ENCODE measurements around the gene RAD51B.

RAD51B gene

GRCh38 chr14:68144051-68144681, 324.6 kb downstream of the RAD51B start:
- no peak overlapping the region for H3K4me3 Mint-ChIP-seq
- peaks cover 6% of the 10 kb centered on the region for H3K9me3 Mint-ChIP-seq
- H3K27me3 Mint-ChIP-seq = no peaks in the 10 kb centered on the region
- no peak overlapping the region for H3K27ac Mint-ChIP-seq
- H3K36me3 Mint-ChIP-seq = peaks cover 8% of the 10 kb centered on the region
- H3K4me1 Mint-ChIP-seq = no peaks in the 10 kb centered on the region
- ATAC-seq (ENCODE audit: low read depth) (no peak), DNase-seq (ENCODE audit: low spot score in 2 of 2) (no peak)

GRCh38 chr14:68145036-68145435, 325.5 kb downstream of the RAD51B start:
- Mint-ChIP-seq H3K4me1 (no peaks in the 10 kb centered on the region), H3K9me3 (peaks cover 6% of the 10 kb centered on the region), H3K27ac (no peak overlapping the region), H3K4me3 (no peak overlapping the region), H3K27me3 (no peaks in the 10 kb centered on the region), H3K36me3 (peaks cover 8% of the 10 kb centered on the region)
- DNase-seq (ENCODE audit: low spot score in 2 of 2) = no peak
- no peak for ATAC-seq (ENCODE audit: low read depth)

DNA sequence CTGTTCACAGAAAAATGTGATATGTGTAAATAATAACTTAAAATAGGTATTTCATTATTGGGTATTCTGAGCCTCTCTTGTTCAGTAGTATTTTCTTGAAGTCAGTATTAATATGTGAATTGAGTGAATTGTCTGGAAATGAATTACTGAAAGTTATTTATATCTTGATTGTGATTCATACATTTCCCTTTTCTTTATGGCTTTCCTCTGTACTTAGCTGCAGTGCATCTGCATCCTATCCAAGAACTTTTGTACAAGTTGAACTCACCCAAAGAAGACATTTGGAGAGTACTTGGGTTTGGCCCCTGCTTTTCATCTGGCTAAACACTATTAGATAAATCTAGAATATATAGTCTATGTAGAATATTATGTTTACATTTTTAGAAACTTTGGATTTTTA, 326.0 kb downstream of the RAD51B start:
- Mint-ChIP-seq H3K27ac (no peak overlapping the region), H3K27me3 (no peaks in the 10 kb centered on the region), H3K36me3 (peaks cover 9% of the 10 kb centered on the region), H3K4me1 (no peaks in the 10 kb centered on the region), H3K9me3 (peaks cover 6% of the 10 kb centered on the region), H3K4me3 (no peak overlapping the region)
- ATAC-seq (ENCODE audit: low read depth) (no peak), DNase-seq (ENCODE audit: low spot score in 2 of 2) (no peak)

GRCh38 chr14:68146818-68147217, 327.2 kb downstream of the RAD51B start:
- Mint-ChIP-seq H3K27ac (no peak overlapping the region), H3K4me3 (no peak overlapping the region), H3K4me1 (no peaks in the 10 kb centered on the region), H3K27me3 (no peaks in the 10 kb centered on the region), H3K9me3 (peaks cover 11% of the 10 kb centered on the region), H3K36me3 (peaks cover 17% of the 10 kb centered on the region)
- ATAC-seq (ENCODE audit: low read depth) = no peak
- no peak for DNase-seq (ENCODE audit: low spot score in 2 of 2)

DNA sequence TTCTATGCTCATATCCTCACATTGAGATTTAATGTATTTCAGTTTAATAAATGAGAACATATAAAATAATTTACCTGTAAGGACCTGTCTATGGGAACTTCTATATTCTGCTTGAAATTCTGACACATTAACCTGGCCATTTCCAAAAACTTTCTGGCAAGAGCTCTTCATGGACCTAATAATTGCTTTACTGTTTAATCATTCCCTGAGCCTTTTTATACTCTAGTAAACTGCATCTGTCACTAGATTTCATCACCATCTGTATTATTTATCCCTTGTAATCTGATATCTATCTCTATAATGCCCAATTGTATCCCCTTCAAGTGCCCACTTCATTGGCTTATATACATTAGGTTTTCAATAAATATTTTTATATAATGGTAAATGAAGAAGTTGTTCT, 327.7 kb downstream of the RAD51B start:
- Mint-ChIP-seq H3K27ac (no peak overlapping the region), H3K4me3 (no peak overlapping the region), H3K9me3 (peaks cover 11% of the 10 kb centered on the region), H3K27me3 (no peaks in the 10 kb centered on the region), H3K36me3 (peaks cover 20% of the 10 kb centered on the region), H3K4me1 (no peaks in the 10 kb centered on the region)
- DNase-seq (ENCODE audit: low spot score in 2 of 2) (no peak), ATAC-seq (ENCODE audit: low read depth) (no peak)

DNA sequence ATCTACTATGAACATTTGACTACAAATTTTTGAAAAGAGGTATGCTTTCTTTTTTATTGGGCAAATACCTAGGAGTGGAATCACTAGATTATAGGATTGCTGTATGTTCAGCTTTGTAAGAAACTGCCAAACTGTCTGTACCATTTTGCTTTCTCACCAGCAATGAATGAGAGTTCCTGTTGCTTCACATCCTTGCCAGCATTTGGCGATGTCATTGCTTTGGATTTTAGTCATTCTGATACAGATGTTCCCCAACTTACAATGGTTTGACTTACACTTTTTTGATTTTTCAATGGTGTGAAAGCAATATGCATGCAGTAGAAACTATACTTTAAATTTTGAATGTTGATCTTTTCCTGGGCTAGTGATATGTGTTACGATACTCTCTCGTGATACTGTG, 328.7 kb downstream of the RAD51B start:
- H3K4me3 Mint-ChIP-seq = no peak overlapping the region
- no peaks in the 10 kb centered on the region for H3K27me3 Mint-ChIP-seq
- DNase-seq (ENCODE audit: low spot score in 2 of 2) (no peak), ATAC-seq (ENCODE audit: low read depth) (no peak)
- H3K9me3 Mint-ChIP-seq = peaks cover 15% of the 10 kb centered on the region
- peaks cover 24% of the 10 kb centered on the region for H3K36me3 Mint-ChIP-seq
- H3K27ac Mint-ChIP-seq = no peak overlapping the region
- H3K4me1 Mint-ChIP-seq = peaks cover 1% of the 10 kb centered on the region

- peaks cover 17% of the 10 kb centered on the region for H3K9me3 Mint-ChIP-seq
- H3K4me3 Mint-ChIP-seq = no peak overlapping the region
- peaks cover 25% of the 10 kb centered on the region for H3K36me3 Mint-ChIP-seq
- peaks cover 3% of the 10 kb centered on the region for H3K4me1 Mint-ChIP-seq
- ATAC-seq (ENCODE audit: low read depth) = no peak
- no peak for DNase-seq (ENCODE audit: low spot score in 2 of 2)
- H3K27ac Mint-ChIP-seq = no peak overlapping the region
- H3K27me3 Mint-ChIP-seq = no peaks in the 10 kb centered on the region
Measured at GRCh38 chr14:68148763-68149162, 329.2 kb downstream of the RAD51B start.

GRCh38 chr14:68153275-68153674, 333.7 kb downstream of the RAD51B start:
- DNase-seq (ENCODE audit: low spot score in 2 of 2) (no peak), ATAC-seq (ENCODE audit: low read depth) (no peak)
- peaks cover 33% of the 10 kb centered on the region for H3K36me3 Mint-ChIP-seq
- no peak overlapping the region for H3K27ac Mint-ChIP-seq
- H3K9me3 Mint-ChIP-seq = peaks cover 17% of the 10 kb centered on the region
- peaks cover 3% of the 10 kb centered on the region for H3K4me1 Mint-ChIP-seq
- H3K4me3 Mint-ChIP-seq = no peak overlapping the region
- no peaks in the 10 kb centered on the region for H3K27me3 Mint-ChIP-seq

GRCh38 chr14:68154275-68154674, 334.7 kb downstream of the RAD51B start:
- peaks cover 14% of the 10 kb centered on the region for H3K9me3 Mint-ChIP-seq
- H3K27me3 Mint-ChIP-seq = no peaks in the 10 kb centered on the region
- DNase-seq (ENCODE audit: low spot score in 2 of 2) = no peak
- no peak overlapping the region for H3K27ac Mint-ChIP-seq
- ATAC-seq (ENCODE audit: low read depth) = no peak
- peaks cover 3% of the 10 kb centered on the region for H3K4me1 Mint-ChIP-seq
- peaks cover 25% of the 10 kb centered on the region for H3K36me3 Mint-ChIP-seq
- H3K4me3 Mint-ChIP-seq = no peak overlapping the region

- H3K4me1 Mint-ChIP-seq = peaks cover 3% of the 10 kb centered on the region
- H3K36me3 Mint-ChIP-seq = peaks cover 11% of the 10 kb centered on the region
- ATAC-seq (ENCODE audit: low read depth) = no peak
- no peak overlapping the region for H3K4me3 Mint-ChIP-seq
- no peak for DNase-seq (ENCODE audit: low spot score in 2 of 2)
- H3K27ac Mint-ChIP-seq = no peak overlapping the region
- H3K27me3 Mint-ChIP-seq = no peaks in the 10 kb centered on the region
- H3K9me3 Mint-ChIP-seq = peaks cover 6% of the 10 kb centered on the region
Measured at GRCh38 chr14:68157971-68158371, 338.4 kb downstream of the RAD51B start.

- Mint-ChIP-seq H3K4me3 (no peak overlapping the region), H3K9me3 (peaks cover 3% of the 10 kb centered on the region), H3K27ac (no peak overlapping the region), H3K4me1 (no peaks in the 10 kb centered on the region), H3K27me3 (no peaks in the 10 kb centered on the region), H3K36me3 (peaks cover 8% of the 10 kb centered on the region)
- ATAC-seq (ENCODE audit: low read depth) (no peak), DNase-seq (ENCODE audit: low spot score in 2 of 2) (no peak)
Measured at GRCh38 chr14:68158640-68159039, 339.1 kb downstream of the RAD51B start.

GRCh38 chr14:68159701-68160633, 340.4 kb downstream of the RAD51B start:
- H3K9me3 Mint-ChIP-seq = no peaks in the 10 kb centered on the region
- no peaks in the 10 kb centered on the region for H3K27me3 Mint-ChIP-seq
- H3K27ac Mint-ChIP-seq = no peak overlapping the region
- ATAC-seq (ENCODE audit: low read depth) (no peak), DNase-seq (ENCODE audit: low spot score in 2 of 2) (no peak)
- H3K4me1 Mint-ChIP-seq = no peaks in the 10 kb centered on the region
- H3K36me3 Mint-ChIP-seq = no peaks in the 10 kb centered on the region
- no peak overlapping the region for H3K4me3 Mint-ChIP-seq

DNA sequence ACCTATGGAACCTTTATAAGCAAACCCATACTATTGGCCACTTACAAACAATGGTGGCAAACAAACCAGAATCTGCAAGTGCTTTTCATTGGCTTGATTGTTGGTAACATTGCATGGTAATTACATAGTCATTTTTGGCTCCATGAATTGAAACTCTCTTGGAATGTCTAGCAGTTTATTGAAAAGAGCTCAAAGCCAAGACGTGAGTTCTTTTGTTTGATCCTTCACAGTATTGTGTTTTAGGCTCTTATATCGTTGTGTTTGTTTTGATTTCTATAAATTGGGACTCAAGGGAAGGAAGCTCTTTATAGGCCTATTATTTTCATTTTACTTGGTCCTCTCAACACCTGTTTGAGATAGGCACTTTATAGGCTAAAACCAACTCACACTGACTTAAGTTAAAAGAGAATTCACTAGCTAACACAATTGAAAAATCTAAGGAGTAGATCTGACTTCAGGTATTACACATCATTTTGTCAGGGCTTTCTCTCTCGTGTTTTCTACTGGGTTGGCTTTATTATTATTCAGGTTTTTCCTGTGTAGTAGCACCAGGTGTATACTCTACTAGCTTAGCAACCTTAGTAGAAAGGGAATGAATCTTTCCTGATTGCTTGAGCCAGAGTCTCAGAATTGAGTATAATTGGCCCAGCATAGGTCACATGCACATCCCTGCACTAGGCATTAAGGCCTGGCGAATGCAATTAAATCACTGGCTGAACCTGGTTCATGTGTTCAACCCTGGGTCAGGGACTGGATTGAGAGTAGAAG, 341.4 kb downstream of the RAD51B start:
- Mint-ChIP-seq H3K9me3 (no peaks in the 10 kb centered on the region), H3K4me1 (no peaks in the 10 kb centered on the region), H3K27me3 (no peaks in the 10 kb centered on the region), H3K36me3 (no peaks in the 10 kb centered on the region), H3K4me3 (no peak overlapping the region), H3K27ac (no peak overlapping the region)
- DNase-seq (ENCODE audit: low spot score in 2 of 2) (no peak), ATAC-seq (ENCODE audit: low read depth) (no peak)

DNA sequence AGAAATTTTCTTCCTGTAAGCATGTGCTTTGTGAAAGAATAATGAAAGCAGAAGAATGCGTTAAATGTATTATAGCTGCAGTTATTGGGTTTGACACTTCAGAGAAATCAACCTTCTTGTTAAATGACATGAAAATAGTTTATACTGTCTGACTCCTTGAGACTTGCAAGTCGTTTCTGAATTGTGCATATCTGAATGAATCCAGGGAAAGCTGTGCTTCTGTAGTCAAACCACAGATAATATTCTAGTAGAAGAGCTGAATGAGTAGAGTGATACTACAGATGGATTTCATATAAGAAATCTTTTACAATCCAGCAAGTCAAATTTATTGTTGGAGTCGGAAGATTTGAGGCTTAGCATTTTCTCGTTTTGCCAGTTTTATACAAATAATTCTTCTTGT, 343.3 kb downstream of the RAD51B start:
- peaks cover 2% of the 10 kb centered on the region for H3K36me3 Mint-ChIP-seq
- H3K4me1 Mint-ChIP-seq = no peaks in the 10 kb centered on the region

More for the DNA sequence above, 343.3 kb downstream of the RAD51B start:
- Mint-ChIP-seq H3K27me3 (no peaks in the 10 kb centered on the region), H3K27ac (no peak overlapping the region), H3K9me3 (no peaks in the 10 kb centered on the region), H3K4me3 (no peak overlapping the region)
- ATAC-seq (ENCODE audit: low read depth) (no peak), DNase-seq (ENCODE audit: low spot score in 2 of 2) (no peak)

Measured in memory B cell (primary cell).